ENCODE results near the gene UBE2U.

GRCh38 chr1:64246294-64246917, 43.0 kb downstream of the UBE2U start:
- TF ChIP-seq CTCF (IDR thresholded peaks at IDR 0.05; ENCODE audit: low read length) (peak; percentile 62), EZH2 (IDR thresholded peaks at IDR 0.05; ENCODE audit: borderline replicate concordance, low read length) (no peak)
